GM19328 (cell line): ENCODE results near the gene POMT1.
"Not testable (repeated sequence)": the region's sequence is repeated elsewhere in the genome, so short reads cannot be mapped to it uniquely, and the experiment has no call there.

Source experiments
- ATAC-seq: cut with Tn5 transposase; IDR thresholded peaks from one replicate; pipeline ENCODE4 v1.9.1; 2021; ENCODE audit warnings: mild to moderate bottlenecking, moderate library complexity; ENCODE audit not compliant: unreplicated experiment

The POMT1 gene

DNA sequence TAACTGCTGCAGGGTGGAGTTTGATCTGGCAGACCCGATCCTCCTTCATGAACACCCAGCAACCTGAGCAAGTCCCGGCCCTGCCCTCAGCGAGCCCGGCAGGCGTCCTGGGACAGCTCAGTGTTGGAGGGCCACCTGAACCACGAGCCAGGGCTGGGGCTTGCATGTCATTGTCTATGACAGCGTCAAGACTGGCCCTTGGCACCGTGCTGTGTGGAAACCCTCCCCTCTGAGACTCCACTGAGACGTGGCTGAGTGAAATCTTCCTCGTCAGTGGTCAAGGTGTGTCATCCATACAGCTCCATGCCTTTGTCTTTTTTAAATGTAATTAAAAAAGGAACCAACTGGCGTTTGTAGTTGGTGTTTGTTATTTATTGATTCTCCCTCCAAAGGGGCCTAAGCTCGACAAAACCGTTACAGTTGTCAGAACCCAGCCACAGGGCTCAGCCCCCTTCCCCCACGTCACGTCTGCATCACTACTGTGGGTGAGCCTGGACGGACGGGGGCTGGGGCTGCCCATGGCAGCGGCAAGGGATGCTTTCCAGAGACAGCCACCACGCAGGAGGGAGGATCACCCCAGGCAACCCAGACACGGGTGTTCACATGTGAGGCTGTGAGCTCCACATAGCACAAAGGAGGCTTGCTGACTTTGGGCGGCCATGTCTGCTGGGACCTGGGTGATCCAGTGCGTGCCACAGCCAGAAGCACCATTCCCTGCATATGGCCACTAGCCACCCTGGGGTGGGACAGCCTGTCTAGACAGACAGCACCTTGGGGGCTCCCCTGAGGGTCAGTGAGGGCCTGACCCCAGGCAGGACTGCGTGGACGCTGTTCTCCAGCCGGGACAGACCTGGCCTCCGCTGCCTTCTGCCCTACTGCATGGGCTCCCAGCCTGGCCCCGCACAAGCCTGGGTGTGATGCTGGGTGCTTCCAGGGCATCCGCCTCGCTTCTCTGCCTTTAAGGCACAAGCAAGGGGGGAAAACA, 21.0 kb downstream of the POMT1 start:
- ATAC-seq: no peak

GRCh38 chr9:131524665-131525315, 22.1 kb downstream of the POMT1 start:
- ATAC-seq: no peak

DNA sequence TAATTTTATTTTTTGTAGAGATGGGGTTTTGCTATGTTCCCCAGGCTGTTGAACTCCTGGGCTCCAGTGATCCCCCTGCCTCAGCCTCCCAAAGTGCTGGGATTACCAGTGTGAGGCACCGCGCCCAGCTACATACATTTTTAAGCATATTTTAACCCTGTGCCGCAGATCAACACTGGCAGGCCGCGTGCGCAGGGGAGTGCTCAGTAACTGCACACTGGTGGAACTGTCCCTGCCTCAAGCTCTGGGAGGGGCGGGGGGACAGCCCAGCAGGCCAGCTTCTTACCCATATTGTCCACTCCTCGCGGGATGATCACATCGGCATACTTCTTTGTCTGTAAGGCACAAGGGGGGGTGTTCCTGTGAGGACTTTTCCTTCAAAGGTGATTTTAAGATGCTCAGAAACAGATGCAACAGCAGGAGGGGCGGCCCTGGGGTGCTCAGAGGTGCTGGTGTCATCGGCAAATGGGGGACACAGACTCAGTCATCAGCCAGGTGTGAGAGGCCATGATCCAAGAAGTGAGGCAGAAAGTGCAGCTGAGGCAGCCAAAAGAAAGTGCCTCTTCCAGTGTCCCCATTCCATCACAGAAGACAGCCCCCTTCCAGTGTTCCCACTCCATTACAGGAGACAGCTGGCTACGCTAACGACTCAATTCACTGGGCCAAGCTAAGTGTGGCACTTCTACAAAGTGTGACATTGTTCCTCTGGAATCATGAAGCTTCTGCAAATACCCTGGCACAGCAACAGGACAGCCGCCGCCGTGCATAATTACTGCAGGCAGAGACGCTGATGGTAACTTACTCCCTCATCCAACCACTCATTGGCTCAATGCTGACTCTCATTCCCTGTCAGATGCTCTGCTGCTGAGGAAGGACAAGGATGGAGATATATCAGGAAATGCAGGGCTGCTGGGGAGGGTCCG, 23.2 kb downstream of the POMT1 start:
- no peak for ATAC-seq

DNA sequence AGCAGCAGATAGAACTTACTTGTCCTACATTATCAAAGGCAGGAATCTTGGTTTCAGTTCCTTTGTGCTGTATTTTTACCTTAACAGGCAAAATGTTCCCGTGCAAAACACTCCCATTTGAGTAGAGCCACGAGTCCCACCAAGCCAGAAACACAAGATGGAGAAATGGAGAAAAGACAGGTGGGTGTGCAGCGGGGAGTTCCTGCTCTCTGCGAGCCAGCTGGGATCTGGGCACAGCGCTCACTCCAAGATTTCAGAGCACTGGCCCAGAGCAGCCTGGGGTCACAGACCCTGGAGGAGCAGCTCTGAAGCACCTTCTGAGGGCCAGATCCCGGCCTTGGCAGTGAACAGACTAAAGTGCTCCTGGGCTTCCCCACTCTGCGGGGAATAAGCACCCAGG, 25.5 kb downstream of the POMT1 start:
- no peak for ATAC-seq

DNA sequence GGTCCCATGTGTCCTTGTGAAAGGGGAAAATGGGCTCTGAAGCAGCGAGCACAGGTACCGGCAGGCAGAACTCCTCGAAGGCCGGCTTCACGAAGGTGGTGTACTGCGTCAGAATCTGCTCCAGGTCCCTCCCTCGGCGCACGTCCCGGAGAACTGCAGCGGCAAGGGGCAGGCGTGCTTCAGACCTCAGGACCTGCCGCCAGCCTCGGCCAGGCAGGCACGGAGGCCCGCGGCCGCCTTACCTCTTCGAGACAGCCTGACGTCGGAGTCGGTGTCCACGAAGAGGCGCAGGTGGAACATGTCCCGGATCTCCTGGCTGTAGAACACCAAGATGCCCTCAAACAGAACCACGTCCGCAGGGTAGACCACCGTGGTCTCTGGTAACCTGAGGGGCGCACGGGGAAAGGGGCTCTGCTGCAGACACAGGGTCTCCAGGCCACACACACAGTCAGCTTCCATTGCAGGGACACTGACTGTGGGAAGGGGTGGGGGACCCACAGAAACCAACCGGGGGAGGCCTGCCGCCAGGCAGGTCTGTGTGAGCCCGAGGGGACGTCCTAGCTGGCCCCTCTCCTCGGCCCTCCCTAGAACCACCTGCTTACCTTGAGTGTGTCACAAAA, 26.3 kb downstream of the POMT1 start:
- ATAC-seq: no peak

DNA sequence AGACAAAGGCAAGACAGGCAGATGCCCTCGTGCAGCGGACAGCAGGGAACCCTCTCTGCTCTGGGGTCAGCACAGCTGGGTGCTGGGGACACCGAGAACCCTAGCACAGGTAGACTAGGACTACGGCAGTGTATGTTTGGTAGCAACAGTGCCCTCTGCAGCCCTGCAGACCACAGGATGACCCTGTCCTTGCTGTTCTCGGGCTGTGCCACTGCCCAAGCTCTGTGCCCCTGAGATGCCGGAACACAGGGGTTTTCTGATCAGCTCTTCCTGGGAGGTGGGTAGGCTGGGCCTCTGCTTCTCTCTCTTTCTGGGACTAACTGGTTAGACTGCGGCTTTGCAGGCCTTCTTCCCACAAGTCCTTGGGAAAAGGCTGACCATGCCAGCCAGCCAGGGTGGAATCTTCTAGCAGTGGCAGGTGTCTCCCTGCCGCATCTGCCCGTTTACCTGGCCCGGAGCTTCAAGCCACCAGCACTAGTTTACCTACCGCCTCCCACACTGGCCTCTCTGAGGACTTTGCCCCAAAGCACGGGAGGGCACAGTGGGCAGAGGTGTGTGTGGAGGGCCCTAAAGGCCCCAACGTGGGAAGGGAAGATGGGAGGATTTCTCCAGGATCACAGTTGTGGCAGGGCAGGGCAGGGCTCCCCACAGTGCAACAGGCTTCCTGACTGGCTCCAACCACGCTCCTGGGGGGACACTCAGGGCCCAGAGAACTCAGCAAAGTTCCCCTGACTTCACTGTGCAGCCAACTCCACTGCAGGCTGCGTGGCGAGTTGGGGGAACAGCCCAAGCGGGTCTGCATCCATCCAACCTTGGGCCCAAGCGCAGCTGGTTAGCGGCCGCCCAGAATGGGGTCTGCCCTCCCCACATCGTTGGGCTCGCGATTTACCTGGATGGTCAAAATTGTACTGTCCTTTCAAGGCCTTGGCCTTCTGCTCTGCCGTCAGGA, 27.2 kb downstream of the POMT1 start:
- ATAC-seq: no peak

DNA sequence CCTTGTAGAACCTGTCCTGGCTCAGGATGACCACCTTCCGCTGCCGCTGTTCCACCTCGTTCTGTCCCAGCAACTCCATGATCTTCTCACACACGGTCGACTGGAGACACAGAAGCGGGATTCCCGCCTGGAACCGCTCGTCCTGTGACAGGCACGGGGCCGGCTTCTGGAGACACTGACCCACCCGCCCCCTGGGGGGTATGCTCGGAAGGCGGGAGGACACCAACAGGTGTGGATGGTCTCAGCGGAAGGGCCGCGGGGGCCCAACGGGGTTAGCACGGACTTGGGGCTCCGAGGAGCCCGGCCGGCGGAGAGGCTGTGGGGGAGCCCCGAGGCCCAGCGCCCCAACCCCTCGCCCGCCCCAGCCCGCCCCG, 27.8 kb downstream of the POMT1 start:
- peak; percentile 19 for ATAC-seq

GRCh38 chr9:131530920-131531832, 28.5 kb downstream of the POMT1 start, which contains the start of gene UCK1:
Gene UCK1, minus strand, starts transcription at chr9:131531263. Its CDS starts 89 bp downstream, at chr9:131531174.
- ATAC-seq: peak; percentile 71

- no peak for ATAC-seq
These were observed 32.1 kb downstream of the POMT1 start for GRCh38 chr9:131534721-131535237.

DNA sequence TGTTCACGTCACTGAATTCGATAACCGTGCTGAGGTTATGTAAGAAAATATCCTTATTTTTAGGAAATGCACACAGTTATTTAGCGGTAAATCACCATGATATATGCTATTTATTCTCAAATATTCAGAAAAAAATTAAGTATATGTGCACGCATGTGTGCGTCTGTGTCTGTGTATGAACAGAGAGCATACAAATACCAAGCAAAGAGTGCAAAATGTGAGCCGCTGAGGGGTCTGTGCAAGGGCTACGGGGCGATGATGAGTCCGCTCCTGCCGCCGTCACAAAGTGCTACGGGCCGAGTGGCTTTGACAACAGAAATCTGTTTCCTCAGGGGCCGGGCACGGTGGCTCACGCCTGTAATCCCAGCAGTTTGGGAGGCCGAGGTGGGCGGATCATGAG, 35.2 kb downstream of the POMT1 start:
- ATAC-seq: no peak

DNA sequence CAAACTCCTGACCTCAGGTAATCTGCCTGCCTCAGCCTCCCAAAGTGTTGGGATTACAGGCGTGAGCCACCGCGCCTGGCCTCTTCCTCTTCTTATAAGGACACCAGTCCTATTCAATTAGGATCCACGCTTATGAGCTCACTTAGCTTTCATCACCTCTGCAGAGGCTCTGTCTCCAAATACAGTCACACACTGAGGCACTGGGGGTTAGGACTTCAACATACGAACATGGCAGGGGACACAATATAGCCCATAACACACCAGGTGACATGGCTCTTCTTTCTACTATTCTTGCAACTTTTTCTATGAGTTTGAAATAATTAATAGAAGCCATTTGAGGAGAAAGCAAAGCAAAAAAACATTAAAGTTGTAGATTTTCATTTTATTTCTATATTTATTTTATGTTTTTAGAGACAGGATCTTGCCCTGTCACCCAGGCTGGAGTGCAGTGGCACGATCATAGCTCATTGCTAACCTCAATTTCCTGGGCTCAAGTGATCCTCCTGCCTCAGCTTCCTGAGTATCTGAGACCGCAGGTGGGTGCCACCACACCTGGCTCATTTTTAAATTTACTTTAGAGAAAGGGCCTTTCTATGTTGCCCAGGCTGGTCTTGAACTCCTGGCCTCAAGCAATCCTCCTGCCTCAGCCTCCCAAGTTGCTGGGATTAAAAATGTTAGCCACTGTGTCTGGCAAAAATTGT, 36.7 kb downstream of the POMT1 start:
- ATAC-seq: no peak

DNA sequence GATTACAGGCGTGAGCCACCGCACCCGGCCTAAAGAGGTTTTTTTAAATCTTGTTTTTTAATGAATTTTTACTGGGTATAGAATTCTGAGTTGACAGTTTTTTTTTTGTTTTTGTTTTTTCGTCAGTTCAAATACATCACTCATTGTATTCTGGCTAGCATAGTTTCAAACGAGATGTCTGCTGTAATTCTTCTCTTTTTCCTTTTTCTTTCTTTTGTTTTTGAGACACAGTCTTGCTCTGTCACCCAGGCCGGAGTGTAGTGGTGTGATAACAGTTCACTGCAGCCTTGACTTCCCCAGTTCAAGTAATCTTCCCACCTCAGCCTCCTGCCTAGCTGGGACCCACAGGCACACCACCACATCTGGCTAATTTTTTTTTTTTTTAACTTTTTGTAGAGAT, 40.4 kb downstream of the POMT1 start:
- no peak for ATAC-seq

- no peak for ATAC-seq
These were observed 42.5 kb downstream of the POMT1 start, which contains the start of gene PRRT1B for GRCh38 chr9:131545003-131545785. Gene PRRT1B, plus strand, starts transcription at chr9:131545523. Its CDS starts 93 bp downstream, at chr9:131545616.

GRCh38 chr9:131545786-131546335, 43.1 kb downstream of the POMT1 start:
- ATAC-seq: no peak

DNA sequence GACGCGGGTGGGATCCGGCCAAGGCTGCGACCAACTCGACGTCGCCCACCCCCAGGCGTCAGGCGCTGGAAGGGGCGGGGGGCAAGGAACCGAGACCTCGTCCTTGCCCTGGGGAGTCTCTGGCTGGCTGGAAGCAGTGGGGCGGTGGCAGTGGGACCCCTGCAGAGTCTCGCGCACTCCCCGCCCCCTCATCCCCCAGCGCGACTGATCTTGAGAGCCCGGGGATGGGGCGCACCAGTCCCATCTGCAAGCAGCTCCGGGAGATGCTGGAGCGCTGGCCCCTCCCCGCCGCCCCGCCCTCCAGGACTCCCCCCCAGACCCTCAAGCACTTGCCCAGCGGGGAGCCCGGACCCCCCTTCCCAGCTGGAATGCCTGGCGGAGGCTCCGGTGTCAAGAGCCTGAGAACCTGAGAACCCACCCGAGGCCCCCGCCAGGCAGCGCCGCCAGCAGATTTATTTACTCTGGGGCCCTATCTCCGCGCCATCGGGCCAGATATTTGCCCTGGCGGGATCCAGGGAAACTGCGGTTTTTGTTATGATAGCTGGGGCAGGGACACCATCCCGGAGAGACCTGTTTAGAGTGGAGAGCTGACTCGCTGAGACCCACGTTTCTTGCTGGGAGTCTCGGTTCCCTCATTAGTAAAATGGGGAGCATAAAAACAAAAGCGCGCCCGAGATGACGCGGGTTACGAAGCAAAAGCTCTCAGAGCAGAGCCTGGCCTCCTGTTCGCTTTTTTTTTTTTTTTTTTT, 43.8 kb downstream of the POMT1 start:
- ATAC-seq: no peak

- ATAC-seq: not testable (repeated sequence)
These were observed 46.5 kb downstream of the POMT1 start for GRCh38 chr9:131549186-131549585.
